IPS-20b (cell line): ENCODE results near the gene PHEX.

Source experiments
- H3K27ac ChIP-seq: one replicate; pipeline ENCODE4 v1.5.1; 2013; ENCODE audit warnings: low read length
- H3K27me3 ChIP-seq: 2 replicates; pipeline ENCODE4 v1.6.1; 2013; ENCODE audit warnings: mild to moderate bottlenecking, low read length, inconsistent platforms; ENCODE audit not compliant: insufficient read depth
- H3K36me3 ChIP-seq: 2 replicates; pipeline ENCODE4 v1.6.1; 2013; ENCODE audit warnings: low read depth, mild to moderate bottlenecking, inconsistent platforms, low read length, moderate library complexity; ENCODE audit not compliant: insufficient read depth
- H3K4me1 ChIP-seq: 2 replicates; pipeline ENCODE4 v1.6.1; 2013; ENCODE audit warnings: mild to moderate bottlenecking, control low read depth, inconsistent platforms, low read length, moderate library complexity; ENCODE audit not compliant: insufficient read depth
- H3K4me3 ChIP-seq: 2 replicates; pipeline ENCODE4 v1.5.1; 2013; ENCODE audit warnings: mild to moderate bottlenecking, low read length, inconsistent platforms
- H3K9ac ChIP-seq: 2 replicates; pipeline ENCODE4 v1.6.1; 2013; ENCODE audit warnings: low read depth, mild to moderate bottlenecking, inconsistent platforms, low read length, moderate library complexity
- H3K9me3 ChIP-seq: 2 replicates; pipeline ENCODE4 v1.6.1; 2013; ENCODE audit warnings: mild to moderate bottlenecking, low read depth, low read length, inconsistent platforms; ENCODE audit not compliant: insufficient read depth

The PHEX gene

DNA sequence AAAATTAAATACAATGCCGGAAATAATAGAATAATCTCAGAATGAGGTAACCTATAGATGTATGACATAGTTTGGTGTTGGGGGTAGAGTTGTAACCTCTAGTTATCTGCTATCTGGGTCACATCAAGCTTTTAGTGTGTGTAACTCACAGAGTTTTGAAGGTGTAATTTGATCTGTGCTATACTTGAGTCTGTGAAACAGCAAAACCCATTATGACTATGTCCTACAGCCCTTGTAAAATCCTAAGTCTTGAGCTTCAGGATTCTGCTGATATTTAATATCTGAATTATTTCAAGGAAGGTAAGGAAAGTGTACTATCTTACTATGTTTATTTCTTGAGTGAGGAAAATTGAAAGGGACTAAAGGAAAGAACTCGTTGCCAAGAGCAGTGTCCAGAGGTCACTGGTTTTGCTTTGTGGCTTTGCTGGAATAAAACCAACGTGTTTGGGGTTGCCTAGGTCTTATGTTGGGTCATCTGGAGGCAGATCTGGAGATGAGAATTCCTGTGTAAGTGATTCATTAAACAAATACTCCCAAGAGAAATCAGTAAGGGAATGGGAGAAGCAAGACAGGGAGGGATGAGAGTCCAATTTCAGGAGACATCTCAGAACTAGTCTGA is 132.8 kb downstream of the PHEX start:
- Histone ChIP-seq H3K4me3 (no peak overlapping the region), H3K36me3 (no peaks in the 10 kb centered on the region), H3K27ac (no peak overlapping the region), H3K4me1 (no peaks in the 10 kb centered on the region), H3K9ac (no peak overlapping the region), H3K9me3 (no peaks in the 10 kb centered on the region), H3K27me3 (no peaks in the 10 kb centered on the region)

GRCh38 chrX:22165732-22166457 is 133.8 kb downstream of the PHEX start:
- Histone ChIP-seq H3K27ac (no peak overlapping the region), H3K4me3 (no peak overlapping the region), H3K36me3 (no peaks in the 10 kb centered on the region), H3K4me1 (no peaks in the 10 kb centered on the region), H3K27me3 (no peaks in the 10 kb centered on the region), H3K9ac (no peak overlapping the region), H3K9me3 (no peaks in the 10 kb centered on the region)

- Histone ChIP-seq H3K4me3 (no peak overlapping the region), H3K36me3 (no peaks in the 10 kb centered on the region), H3K27me3 (no peaks in the 10 kb centered on the region), H3K27ac (no peak overlapping the region), H3K9me3 (no peaks in the 10 kb centered on the region), H3K9ac (no peak overlapping the region), H3K4me1 (no peaks in the 10 kb centered on the region)
These were observed 139.3 kb downstream of the PHEX start for GRCh38 chrX:22171287-22172060.

GRCh38 chrX:22173966-22174365 is 141.8 kb downstream of the PHEX start:
- Histone ChIP-seq H3K27me3 (no peaks in the 10 kb centered on the region), H3K36me3 (no peaks in the 10 kb centered on the region), H3K4me1 (no peaks in the 10 kb centered on the region), H3K9ac (no peak overlapping the region), H3K27ac (no peak overlapping the region), H3K9me3 (no peaks in the 10 kb centered on the region), H3K4me3 (no peak overlapping the region)

DNA sequence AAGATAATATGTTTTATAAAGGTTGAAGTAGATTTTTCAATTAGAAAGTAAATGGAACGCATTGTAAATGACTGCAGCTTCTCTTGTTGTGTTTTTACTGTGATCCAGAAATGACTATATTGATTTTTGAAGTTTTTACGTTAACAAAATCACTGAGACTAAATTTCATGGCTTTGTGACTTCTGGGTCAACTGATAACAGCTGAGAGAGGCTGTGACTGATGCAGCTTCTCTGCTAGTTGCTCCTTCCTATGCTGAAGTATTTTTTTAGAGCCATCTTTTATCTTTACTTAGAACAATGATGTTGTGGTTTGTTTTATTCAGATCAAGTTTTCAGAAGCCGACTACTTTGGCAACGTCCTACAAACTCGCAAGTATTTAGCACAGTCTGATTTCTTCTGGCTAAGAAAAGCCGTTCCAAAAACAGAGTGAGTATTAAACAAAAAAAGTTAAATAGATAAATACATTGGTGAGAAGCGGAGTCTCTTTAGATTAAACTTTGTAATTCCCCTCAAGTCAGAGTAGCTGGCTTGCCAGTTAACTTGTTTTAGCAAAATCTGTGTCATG is 145.9 kb downstream of the PHEX start:
- Histone ChIP-seq H3K9me3 (no peaks in the 10 kb centered on the region), H3K9ac (no peak overlapping the region), H3K4me3 (no peak overlapping the region), H3K36me3 (no peaks in the 10 kb centered on the region), H3K27ac (no peak overlapping the region), H3K4me1 (no peaks in the 10 kb centered on the region), H3K27me3 (no peaks in the 10 kb centered on the region)

DNA sequence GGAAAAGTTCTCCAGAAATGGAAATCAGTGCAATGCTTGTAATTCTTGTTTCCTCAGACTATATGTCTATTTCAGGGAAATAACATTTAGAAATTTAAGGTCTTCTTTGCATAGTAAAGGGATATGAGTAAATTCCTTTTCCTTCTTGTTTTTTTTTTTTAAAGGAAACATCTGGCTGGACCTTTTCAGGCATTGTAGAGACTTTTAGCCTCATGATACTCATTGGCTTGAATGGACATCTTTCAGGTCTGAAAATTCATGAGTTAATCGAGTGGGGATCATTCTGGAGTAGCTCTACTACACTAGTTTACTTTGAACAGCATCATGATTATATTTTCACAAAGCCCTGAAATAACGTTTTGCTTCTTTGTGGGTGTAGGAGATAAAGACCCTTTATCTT is 152.0 kb downstream of the PHEX start:
- no peak overlapping the region for H3K9ac ChIP-seq
- no peaks in the 10 kb centered on the region for H3K27me3 ChIP-seq
- no peaks in the 10 kb centered on the region for H3K36me3 ChIP-seq
- no peaks in the 10 kb centered on the region for H3K4me1 ChIP-seq
- no peaks in the 10 kb centered on the region for H3K9me3 ChIP-seq
- H3K27ac ChIP-seq: no peak overlapping the region
- no peak overlapping the region for H3K4me3 ChIP-seq

GRCh38 chrX:22186165-22186564 is 154.0 kb downstream of the PHEX start:
- Histone ChIP-seq H3K36me3 (no peaks in the 10 kb centered on the region), H3K4me1 (no peaks in the 10 kb centered on the region), H3K27ac (no peak overlapping the region), H3K4me3 (no peak overlapping the region), H3K27me3 (no peaks in the 10 kb centered on the region), H3K9ac (no peak overlapping the region), H3K9me3 (no peaks in the 10 kb centered on the region)

DNA sequence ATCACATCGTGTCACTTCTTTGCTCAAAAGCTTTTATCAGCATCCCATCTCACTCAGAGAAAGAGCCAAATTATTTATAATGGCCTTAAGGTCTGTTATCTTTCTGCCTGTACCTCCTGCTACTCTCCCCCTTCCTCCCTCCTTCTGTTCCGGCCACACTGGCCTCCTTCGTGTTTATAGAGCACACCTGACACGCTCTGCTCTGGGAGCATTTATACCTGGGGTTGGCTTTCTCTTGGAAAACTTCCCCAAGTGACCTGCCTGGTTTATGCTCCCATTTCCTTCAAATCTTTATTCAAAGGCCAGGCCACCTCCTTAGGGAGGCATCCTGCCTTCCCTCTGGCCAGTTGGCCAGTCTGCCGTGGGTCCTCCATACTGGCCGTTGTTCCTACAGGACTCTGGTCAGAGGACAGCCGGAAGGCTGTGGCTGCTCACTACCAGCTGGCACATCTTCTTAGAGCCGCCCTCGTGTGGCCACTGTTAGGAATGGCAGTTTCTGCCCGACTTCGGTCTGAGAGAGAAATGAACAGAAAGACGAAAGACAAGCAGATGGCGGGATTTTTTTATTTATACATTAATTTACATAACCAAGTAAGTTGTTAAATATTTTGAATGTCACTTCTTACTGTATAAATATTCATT is 160.4 kb downstream of the PHEX start:
- H3K4me1 ChIP-seq: no peaks in the 10 kb centered on the region
- no peak overlapping the region for H3K27ac ChIP-seq
- no peaks in the 10 kb centered on the region for H3K27me3 ChIP-seq
- no peak overlapping the region for H3K9ac ChIP-seq
- no peaks in the 10 kb centered on the region for H3K9me3 ChIP-seq
- H3K4me3 ChIP-seq: no peak overlapping the region
- no peaks in the 10 kb centered on the region for H3K36me3 ChIP-seq

GRCh38 chrX:22193851-22194659 is 161.9 kb downstream of the PHEX start:
- Histone ChIP-seq H3K9ac (no peak overlapping the region), H3K36me3 (no peaks in the 10 kb centered on the region), H3K9me3 (no peaks in the 10 kb centered on the region), H3K27me3 (no peaks in the 10 kb centered on the region), H3K27ac (no peak overlapping the region), H3K4me1 (no peaks in the 10 kb centered on the region), H3K4me3 (no peak overlapping the region)

- Histone ChIP-seq H3K36me3 (no peaks in the 10 kb centered on the region), H3K27me3 (no peaks in the 10 kb centered on the region), H3K4me1 (no peaks in the 10 kb centered on the region), H3K27ac (no peak overlapping the region), H3K9me3 (no peaks in the 10 kb centered on the region), H3K4me3 (no peak overlapping the region), H3K9ac (no peak overlapping the region)
These were observed 162.5 kb downstream of the PHEX start for GRCh38 chrX:22194660-22194945.

GRCh38 chrX:22196149-22196548 is 164.0 kb downstream of the PHEX start:
- Histone ChIP-seq H3K9me3 (no peaks in the 10 kb centered on the region), H3K4me1 (no peaks in the 10 kb centered on the region), H3K36me3 (no peaks in the 10 kb centered on the region), H3K27me3 (no peaks in the 10 kb centered on the region), H3K9ac (no peak overlapping the region), H3K27ac (no peak overlapping the region), H3K4me3 (no peak overlapping the region)
